ENCODE results near the gene UROC1.

GRCh38 chr3:126519506-126520455 lies 2.2 kb upstream of the UROC1 start:
- TF ChIP-seq CTCF (IDR thresholded peaks at IDR 0.05) (no peak), POLR2A (IDR thresholded peaks at IDR 0.05) (no peak)

All from prostate gland (tissue), 2 donors.